ENCODE data around the gene ESRRG. TPM values are rescaled to one million over a fixed set of nuclear protein-coding genes. Genes with fewer than 3 reads are reported as not detected.

ESRRG gene
- total and polyA plus RNA-seq, 2 experiments from 2014 or later: 1.2 to 1.7 TPM

DNA sequence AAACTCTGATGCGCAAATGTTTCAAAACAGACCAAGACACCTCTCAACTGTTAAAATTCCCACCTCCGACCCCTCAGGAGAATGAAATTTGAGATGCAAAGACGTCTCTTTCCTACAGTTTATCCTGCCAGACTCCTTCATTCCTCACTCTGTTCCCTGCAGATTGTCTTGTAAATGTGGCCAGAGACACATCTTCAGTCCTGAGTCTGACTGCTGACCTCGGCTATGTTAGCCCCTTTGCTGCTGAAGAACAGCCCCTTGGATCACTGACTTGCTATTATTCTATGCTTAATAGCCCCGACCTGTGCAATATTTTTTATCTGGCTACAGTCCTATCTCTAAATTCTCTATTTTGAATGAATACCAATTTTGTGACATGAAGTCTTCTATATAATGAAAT is 16.6 kb upstream of the ESRRG start (continued):
- TF ChIP-seq, protein P1, sequence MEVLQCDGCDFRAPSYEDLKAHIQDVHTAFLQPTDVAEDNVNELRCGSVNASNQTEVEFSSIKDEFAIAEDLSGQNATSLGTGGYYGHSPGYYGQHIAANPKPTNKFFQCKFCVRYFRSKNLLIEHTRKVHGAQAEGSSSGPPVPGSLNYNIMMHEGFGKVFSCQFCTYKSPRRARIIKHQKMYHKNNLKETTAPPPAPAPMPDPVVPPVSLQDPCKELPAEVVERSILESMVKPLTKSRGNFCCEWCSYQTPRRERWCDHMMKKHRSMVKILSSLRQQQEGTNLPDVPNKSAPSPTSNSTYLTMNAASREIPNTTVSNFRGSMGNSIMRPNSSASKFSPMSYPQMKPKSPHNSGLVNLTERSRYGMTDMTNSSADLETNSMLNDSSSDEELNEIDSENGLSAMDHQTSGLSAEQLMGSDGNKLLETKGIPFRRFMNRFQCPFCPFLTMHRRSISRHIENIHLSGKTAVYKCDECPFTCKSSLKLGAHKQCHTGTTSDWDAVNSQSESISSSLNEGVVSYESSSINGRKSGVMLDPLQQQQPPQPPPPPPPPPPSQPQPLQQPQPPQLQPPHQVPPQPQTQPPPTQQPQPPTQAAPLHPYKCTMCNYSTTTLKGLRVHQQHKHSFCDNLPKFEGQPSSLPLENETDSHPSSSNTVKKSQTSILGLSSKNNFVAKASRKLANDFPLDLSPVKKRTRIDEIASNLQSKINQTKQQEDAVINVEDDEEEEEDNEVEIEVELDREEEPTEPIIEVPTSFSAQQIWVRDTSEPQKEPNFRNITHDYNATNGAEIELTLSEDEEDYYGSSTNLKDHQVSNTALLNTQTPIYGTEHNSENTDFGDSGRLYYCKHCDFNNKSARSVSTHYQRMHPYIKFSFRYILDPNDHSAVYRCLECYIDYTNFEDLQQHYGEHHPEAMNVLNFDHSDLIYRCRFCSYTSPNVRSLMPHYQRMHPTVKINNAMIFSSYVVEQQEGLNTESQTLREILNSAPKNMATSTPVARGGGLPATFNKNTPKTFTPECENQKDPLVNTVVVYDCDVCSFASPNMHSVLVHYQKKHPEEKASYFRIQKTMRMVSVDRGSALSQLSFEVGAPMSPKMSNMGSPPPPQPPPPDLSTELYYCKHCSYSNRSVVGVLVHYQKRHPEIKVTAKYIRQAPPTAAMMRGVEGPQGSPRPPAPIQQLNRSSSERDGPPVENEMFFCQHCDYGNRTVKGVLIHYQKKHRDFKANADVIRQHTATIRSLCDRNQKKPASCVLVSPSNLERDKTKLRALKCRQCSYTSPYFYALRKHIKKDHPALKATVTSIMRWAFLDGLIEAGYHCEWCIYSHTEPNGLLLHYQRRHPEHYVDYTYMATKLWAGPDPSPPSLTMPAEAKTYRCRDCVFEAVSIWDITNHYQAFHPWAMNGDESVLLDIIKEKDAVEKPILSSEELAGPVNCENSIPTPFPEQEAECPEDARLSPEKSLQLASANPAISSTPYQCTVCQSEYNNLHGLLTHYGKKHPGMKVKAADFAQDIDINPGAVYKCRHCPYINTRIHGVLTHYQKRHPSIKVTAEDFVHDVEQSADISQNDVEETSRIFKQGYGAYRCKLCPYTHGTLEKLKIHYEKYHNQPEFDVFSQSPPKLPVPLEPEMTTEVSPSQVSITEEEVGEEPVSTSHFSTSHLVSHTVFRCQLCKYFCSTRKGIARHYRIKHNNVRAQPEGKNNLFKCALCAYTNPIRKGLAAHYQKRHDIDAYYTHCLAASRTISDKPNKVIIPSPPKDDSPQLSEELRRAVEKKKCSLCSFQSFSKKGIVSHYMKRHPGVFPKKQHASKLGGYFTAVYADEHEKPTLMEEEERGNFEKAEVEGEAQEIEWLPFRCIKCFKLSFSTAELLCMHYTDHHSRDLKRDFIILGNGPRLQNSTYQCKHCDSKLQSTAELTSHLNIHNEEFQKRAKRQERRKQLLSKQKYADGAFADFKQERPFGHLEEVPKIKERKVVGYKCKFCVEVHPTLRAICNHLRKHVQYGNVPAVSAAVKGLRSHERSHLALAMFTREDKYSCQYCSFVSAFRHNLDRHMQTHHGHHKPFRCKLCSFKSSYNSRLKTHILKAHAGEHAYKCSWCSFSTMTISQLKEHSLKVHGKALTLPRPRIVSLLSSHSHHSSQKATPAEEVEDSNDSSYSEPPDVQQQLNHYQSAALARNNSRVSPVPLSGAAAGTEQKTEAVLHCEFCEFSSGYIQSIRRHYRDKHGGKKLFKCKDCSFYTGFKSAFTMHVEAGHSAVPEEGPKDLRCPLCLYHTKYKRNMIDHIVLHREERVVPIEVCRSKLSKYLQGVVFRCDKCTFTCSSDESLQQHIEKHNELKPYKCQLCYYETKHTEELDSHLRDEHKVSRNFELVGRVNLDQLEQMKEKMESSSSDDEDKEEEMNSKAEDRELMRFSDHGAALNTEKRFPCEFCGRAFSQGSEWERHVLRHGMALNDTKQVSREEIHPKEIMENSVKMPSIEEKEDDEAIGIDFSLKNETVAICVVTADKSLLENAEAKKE (CRISPR knock-in tag; IDR thresholded peaks at IDR 0.05): no peak
- TF ChIP-seq ETS1 (IDR thresholded peaks at IDR 0.05): no peak
- no peak for TF ChIP-seq CREB1 (CRISPR knock-in tag; IDR thresholded peaks at IDR 0.05; ENCODE audit: low read depth)
- TF ChIP-seq EZH2 (IDR thresholded peaks at IDR 0.05; ENCODE audit: low read depth, unreplicated experiment): no peak

- no peak overlapping the region for H3K4me2 ChIP-seq
- H3K9me3 Mint-ChIP-seq: no peaks in the 10 kb centered on the region
- H3K27ac Mint-ChIP-seq: no peak overlapping the region
- no peak overlapping the region for H3K4me3 ChIP-seq
- DNase-seq (ENCODE audit: low spot score) (no peak), ATAC-seq (no peak)
- no peaks in the 10 kb centered on the region for H3K9me2 ChIP-seq (ENCODE audit: insufficient read depth)
- no peaks in the 10 kb centered on the region for H3K36me3 Mint-ChIP-seq (ENCODE audit: low read depth)
- no peaks in the 10 kb centered on the region for H3K79me2 ChIP-seq (replicated peaks; ENCODE audit: insufficient read depth)
- H3K4me1 Mint-ChIP-seq: peaks cover 19% of the 10 kb centered on the region
- H4K20me1 ChIP-seq (replicated peaks; ENCODE audit: insufficient read depth): no peaks in the 10 kb centered on the region
- TF ChIP-seq, protein P2, sequence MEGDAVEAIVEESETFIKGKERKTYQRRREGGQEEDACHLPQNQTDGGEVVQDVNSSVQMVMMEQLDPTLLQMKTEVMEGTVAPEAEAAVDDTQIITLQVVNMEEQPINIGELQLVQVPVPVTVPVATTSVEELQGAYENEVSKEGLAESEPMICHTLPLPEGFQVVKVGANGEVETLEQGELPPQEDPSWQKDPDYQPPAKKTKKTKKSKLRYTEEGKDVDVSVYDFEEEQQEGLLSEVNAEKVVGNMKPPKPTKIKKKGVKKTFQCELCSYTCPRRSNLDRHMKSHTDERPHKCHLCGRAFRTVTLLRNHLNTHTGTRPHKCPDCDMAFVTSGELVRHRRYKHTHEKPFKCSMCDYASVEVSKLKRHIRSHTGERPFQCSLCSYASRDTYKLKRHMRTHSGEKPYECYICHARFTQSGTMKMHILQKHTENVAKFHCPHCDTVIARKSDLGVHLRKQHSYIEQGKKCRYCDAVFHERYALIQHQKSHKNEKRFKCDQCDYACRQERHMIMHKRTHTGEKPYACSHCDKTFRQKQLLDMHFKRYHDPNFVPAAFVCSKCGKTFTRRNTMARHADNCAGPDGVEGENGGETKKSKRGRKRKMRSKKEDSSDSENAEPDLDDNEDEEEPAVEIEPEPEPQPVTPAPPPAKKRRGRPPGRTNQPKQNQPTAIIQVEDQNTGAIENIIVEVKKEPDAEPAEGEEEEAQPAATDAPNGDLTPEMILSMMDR (conservative IDR thresholded peaks at IDR 0.05; ENCODE audit: low read depth in 2 of 2): no peak
- H3F3A ChIP-seq (replicated peaks; ENCODE audit: low read depth): no peaks in the 10 kb centered on the region
- no peaks in the 10 kb centered on the region for H3K36me3 ChIP-seq (ENCODE audit: insufficient read depth)
- no peak overlapping the region for H3K4me3 Mint-ChIP-seq
- no peak overlapping the region for H3K27ac ChIP-seq (ENCODE audit: low read depth)
- peaks cover 5% of the 10 kb centered on the region; the same call in 1 of the 2 replicates for H3K4me1 ChIP-seq (ENCODE audit: insufficient read depth)
- H3K27me3 Mint-ChIP-seq (ENCODE audit: insufficient read depth, low read depth, poor library complexity): peaks cover 4% of the 10 kb centered on the region
- H2AFZ ChIP-seq: no peak overlapping the region
- no peaks in the 10 kb centered on the region for H3K27me3 ChIP-seq (ENCODE audit: insufficient read depth)
Observed at GRCh38 chr1:216732121-216732520, 8.9 kb upstream of the ESRRG start.

Data from GM23338 (cell line).